ENCODE data around the gene IRAK1.
A peak's percentile ranks its signal among the peaks of the same experiment; 100 is the strongest.

IRAK1 gene

GRCh38 chrX:154019633-154020528 lies at the start of gene IRAK1:
Gene IRAK1 (minus strand): TSS chrX:154019902. CDS start chrX:154019812, 90 bp downstream.
- DNase-seq = peak; percentile 53

DNA sequence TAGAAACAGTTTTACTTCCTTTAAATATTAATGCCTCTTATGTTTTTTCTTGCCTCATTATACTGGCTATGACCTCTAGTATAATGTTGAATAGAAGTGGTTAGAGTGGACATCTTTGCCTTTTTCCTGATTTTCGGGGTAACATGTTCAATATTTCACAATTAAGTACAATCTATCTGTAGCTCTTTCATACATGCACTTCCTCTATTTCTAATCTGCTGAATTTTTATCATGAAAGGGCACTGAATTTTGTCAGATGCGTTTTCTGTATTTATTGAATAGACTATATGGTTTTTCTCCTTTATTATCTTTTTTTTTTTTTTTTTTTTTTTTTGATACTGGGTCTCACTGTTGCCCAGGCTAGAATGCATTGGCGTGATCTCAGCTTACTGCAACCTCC lies 48.9 kb upstream of the IRAK1 start:
- DNase-seq = no peak

DNA sequence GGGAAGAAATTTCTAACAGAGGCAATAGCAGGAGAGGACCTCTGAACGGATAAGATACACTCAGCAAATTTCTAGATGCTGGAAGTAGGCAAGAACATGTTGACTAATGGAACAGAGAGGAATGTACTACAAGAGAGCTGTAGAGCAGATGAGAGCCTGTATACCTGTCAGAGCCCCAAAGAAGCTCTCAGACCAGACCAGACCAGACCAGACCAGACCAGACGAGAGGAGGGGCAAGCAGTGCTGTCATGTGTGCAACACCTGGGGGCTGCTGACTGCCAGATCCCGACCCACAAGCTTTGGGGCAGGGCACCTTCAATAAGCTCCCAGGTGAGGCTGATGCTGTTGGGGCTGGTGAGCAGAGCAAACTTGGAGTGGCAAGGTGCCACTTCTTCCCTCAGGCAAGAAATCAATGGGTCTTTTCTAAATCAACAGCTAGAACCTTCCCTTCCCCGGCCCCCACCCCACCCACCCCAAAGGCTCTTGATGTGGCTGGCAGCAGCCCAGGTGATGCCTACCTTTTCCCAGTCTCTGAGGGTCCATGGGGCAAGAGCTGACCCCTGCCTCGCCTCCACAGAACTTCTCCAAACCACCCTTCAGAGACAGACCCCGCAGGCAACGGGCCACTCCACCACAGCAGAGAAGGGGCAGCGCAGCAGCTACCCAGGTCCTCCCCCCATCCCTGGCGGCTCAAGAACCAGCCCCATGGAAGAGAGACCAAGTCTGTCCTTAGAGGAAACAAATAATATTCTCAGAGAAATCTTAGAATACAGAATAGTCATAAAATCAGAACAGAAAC lies 45.1 kb upstream of the IRAK1 start:
- DNase-seq = no peak

GRCh38 chrX:154063234-154063633 lies 43.5 kb upstream of the IRAK1 start:
- no peak for DNase-seq

DNA sequence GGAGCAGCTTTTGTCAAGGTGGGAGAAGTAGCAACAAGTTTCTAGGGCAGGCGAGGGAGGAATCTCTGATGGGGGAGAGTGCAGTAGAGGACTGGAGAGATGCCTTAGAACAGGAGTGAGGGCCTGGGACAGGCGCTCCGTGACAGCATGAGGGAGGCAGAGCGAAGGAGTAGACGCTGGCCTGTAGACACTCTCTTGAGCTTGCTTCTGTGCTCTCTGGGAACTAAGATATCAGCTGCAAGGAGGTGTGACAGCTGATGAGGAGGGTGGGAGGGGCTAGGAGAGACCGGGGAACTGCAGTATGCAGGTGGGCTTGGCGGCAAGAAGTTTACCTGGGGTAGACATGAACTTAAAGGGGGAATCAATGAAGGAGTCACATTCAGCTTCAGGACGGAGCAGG lies 42.1 kb upstream of the IRAK1 start:
- DNase-seq = no peak

- DNase-seq = no peak
Observed at GRCh38 chrX:154059729-154060245, 40.1 kb upstream of the IRAK1 start.

GRCh38 chrX:154059231-154059630 lies 39.5 kb upstream of the IRAK1 start:
- DNase-seq = no peak

- no peak for DNase-seq
Observed at GRCh38 chrX:154058214-154058997, 38.7 kb upstream of the IRAK1 start.

DNA sequence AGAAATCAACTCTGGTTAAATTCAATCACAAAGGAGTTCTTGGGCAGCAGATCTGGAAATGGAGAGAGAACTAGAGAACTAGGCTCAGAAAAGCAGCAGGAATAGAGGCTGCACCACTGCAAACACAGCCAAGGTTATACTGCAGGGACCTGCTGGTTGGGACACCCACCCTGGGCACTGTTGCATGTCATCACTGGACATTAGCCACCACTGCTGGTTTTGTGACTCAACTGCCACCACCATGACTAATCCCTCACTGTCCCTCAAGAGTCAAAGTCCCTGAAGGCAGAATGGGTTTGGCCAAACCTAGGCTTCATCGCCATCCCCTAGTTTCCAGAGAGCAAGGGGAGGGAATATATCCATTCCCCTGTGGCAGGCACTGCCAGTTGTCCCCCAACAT lies 38.1 kb upstream of the IRAK1 start:
- DNase-seq = no peak

- no peak for DNase-seq
Observed at GRCh38 chrX:154056770-154057241, 37.1 kb upstream of the IRAK1 start.

DNA sequence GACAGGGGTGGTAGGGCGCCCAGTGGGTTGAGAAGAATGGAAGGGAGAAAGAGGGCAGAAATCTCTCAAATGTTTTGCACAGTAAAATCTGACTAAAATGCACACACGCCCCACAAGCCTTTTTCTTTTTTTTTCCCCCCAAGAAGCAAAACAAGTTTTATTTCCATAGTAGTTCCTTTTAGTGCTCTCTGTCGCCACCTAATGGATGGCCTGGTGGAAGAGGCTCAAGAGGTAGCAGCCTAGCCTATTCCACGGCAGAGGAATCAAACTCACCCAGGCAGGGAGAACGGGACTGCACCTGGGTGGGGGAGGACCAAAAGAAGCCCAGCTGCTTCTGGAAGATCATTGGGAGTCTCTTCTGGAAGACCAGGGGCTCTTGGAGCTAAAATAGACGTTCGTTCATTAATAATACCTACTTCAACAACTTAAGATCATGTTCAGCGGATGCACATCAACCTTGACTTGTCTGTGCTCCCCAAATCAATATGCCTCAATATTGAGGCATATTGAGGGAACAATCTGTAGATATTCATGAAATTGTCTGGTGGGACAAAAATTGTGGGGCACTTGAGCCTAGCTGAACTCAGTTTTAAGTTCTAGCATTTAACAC lies 31.6 kb upstream of the IRAK1 start:
- DNase-seq = no peak

GRCh38 chrX:154050113-154050495 lies 30.4 kb upstream of the IRAK1 start:
- no peak for DNase-seq

DNA sequence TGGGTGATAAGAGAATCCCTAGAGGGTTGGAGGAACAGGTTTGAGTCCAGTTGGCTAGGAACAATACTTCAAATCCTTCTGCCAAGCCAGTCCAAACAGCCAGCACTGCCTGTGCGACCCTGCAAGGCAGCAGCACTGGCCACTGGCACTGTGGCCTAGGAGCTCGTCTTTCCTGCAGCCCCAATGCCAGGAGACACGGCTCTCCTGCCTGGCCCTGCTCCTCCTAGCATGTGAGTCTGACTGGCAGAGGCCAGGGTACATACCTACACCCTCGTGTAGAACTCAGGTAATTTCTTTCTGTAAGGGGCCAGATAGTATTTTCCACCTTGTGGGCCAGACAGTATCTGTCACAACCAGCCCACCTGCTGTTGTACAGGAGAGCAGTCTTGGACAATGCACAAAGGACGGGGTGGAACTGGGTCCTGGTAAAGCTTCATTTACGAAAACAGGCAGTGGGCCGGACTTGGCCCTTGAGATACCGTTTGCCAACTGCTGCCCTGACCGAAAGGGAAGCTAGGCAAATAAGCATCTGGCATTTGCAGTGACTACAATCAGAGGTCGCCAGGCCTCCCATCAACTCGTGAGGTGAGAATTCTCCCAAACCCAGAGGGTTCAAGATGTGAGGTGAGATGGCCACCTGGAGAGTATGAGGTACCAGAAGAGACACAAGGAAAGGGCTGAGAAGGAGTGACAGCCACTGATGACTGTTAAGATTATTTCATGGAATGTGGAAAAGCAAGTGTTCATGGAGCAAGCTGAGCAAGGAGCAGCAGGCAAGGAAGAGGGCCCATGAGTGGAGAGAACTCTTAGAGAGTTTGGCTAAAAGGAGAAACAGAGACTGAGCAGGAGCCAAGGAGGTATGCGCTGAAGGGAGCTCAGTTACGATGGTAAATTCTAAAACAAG lies 29.8 kb upstream of the IRAK1 start:
- no peak for DNase-seq

DNA sequence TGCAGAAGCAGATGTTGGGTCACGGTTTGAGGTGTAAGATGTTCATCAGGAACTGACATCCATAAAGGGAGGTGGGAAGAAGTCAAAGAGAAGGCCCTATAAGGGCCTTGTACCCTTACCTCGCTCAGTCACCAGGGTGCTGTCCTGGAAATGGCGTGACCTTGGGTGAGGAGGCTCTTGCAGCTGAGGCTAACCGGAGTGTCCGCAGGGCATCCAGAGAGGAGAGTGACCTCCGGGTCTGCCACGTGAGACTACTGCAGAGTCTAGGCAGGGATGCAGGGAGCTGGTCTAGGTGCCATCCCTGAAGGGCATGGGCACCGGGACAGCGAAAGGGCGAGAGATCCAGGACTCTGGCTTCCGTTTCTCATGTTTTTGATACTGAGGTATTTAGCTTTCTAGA lies 28.7 kb upstream of the IRAK1 start:
- DNase-seq = no peak

DNA sequence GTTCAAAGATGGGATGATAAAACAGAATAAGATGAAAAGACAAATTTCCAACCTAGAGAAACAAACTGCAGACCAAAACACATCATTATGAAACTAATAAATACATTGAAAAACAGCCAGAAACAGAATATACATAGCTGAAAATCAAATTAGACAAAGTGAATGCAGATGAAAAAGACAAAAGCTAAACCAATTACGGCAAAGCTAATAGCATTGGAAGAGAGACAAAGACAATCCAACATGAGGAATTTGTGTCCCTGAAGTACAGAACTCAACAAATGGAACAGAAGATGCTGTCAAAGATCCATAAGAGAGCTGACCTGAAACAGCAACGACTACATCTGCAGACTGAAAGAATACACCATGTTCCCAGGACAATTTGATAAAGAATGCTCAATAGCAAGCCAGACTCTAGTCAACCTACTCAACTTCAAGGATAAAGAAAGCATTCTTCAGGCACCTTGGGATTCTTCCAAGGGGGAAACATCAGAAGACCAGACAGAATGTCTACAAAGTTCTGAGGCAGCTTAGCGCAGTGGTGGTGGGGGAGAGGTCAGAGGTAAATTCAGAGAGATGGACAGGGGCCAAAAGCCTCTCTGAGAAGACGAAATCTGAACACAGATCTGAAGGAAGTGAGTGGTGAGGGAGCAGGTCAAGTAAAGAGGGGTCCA lies 27.4 kb upstream of the IRAK1 start:
- DNase-seq = no peak

GRCh38 chrX:154046031-154046781 lies 26.5 kb upstream of the IRAK1 start:
- DNase-seq = peak; percentile 55

- no peak for DNase-seq
Observed at GRCh38 chrX:154044091-154044490, 24.4 kb upstream of the IRAK1 start.

DNA sequence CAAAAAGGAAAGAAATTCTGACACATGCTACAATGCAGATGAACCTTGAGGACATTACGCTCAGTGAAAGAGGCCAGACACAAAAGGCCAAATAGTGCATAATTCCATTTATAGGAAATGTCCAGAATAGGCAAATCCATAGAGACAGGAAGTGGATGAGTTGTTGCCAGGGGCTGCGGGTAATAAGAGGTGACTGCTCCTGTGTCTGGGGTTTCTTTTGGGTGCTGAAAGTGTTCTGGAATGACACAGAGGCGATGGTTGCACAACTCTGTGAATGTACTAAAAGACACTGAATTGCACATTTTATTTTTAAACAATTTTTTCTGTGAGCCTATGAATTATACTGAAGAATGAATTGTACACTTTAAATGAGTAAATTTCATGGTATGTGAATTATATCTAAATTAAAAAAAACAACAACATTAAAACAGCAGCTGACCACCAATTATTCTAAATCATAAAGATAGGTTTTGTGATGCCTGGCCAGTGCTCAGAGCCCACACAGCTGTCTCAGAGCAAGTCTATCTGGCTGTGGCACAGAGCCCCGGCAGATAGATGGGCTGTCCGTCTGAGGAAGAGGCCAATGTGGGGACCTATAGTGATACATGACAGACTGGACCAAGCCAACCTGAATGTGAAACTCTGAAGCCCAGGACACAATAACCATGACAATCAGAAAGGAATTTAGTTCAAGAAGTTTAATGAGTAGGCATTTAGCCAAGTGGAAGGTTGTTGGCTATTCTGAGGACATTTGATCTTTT lies 23.5 kb upstream of the IRAK1 start:
- DNase-seq = no peak

DNA sequence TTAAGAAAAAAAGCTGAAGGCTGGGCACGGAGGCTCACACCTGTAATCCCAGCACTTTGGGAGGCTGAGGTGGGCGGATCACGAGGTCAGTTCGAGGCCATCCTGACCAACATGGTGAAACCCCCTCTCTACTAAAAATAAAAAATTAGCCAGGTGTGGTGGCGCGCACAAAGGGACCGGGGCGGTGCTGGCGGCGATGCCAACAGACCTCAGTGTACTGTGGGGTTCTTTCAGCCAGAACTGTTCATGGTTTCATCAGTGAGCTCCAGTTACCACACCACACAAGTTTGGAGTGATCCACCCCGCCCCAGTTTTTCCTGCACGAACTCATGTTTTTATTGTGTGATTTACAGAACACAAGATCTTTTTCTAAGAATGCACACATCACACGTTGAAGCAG lies 21.2 kb upstream of the IRAK1 start:
- no peak for DNase-seq
